GM12892 (cell line): ENCODE results near the gene RFXANK.

Source experiments
- POLR2A ChIP-seq: IDR thresholded peaks from 2 replicates; pipeline ENCODE4 v1.6.1; 2011; ENCODE audit warnings: low read depth, low read length, control low read depth
- POLR2AphosphoS5 ChIP-seq: IDR thresholded peaks from 2 replicates; pipeline ENCODE4 v1.6.1; 2011; ENCODE audit warnings: low read depth, low read length, control low read depth

- TF ChIP-seq POLR2AphosphoS5 (no peak), POLR2A (no peak)
These were observed 22.1 kb downstream of the RFXANK start for GRCh38 chr19:19214159-19214490.
